HEK293 (cell line): Measurements from ENCODE around the gene PABPN1.

ENCODE experiments used
- CTCF ChIA-PET: fragments of 350-600 bp; formaldehyde crosslinking; extraction: SDS; loops from one replicate; lab custom pipeline; 2021; ENCODE audit warnings: antibody characterized with exemption; lab: Yijun Ruan, JAX
- POLR2A ChIA-PET: fragments of 300-600 bp; formaldehyde crosslinking; extraction: SDS; loops from one replicate; lab custom pipeline; 2020; ENCODE audit warnings: antibody characterized with exemption, inconsistent platforms; lab: Yijun Ruan, JAX
- H3K27ac ChIP-seq: fragments of 200-500 bp; sonication (Bioruptor generic); 2 replicates; pipeline ENCODE4 v1.5.1; 2014; ENCODE audit warnings: low read depth, low read length, control low read depth, inconsistent platforms; ENCODE audit errors: extremely low read depth
- H3K36me3 ChIP-seq, 2 experiments: fragments of 200-500 bp in 1 of 2; sonication (Bioruptor generic) in 1 of 2; 1 replicate in 1 of 2; 2 replicates in 1 of 2; pipeline ENCODE4 v1.5.1; 2014 to 2017; ENCODE audit warnings: inconsistent platforms in 2 of 2, low read length in 2 of 2; ENCODE audit not compliant: control insufficient read depth in 2 of 2, insufficient read depth in 1 of 2
- H3K4me1 ChIP-seq: fragments of 200-500 bp; sonication (Bioruptor generic); 2 replicates; pipeline ENCODE4 v1.5.1; 2014; ENCODE audit warnings: mild to moderate bottlenecking, low read length, inconsistent platforms; ENCODE audit not compliant: control insufficient read depth, insufficient read depth
- H3K4me3 ChIP-seq: 2 replicates; pipeline ENCODE4 v1.5.1; 2011; ENCODE audit warnings: low read depth, mild to moderate bottlenecking, control low read depth, low read length, moderate library complexity
- H3K9me3 ChIP-seq: fragments of 200-500 bp; sonication (Bioruptor generic); 2 replicates; pipeline ENCODE4 v1.5.1; 2014; ENCODE audit warnings: low read depth, low read length, inconsistent platforms; ENCODE audit not compliant: control insufficient read depth, insufficient read depth
- AEBP2 ChIP-seq: fragments of 450-650 bp; formaldehyde crosslinking; IDR thresholded peaks from 2 replicates; pipeline ENCODE4 v1.5.1; 2016; ENCODE audit warnings: missing biosample characterization, missing genetic modification characterization, borderline replicate concordance
- EGR2 ChIP-seq: fragments of 450-650 bp; formaldehyde crosslinking; IDR thresholded peaks from 2 replicates; pipeline ENCODE4 v1.5.1; 2016; ENCODE audit warnings: low read depth, missing biosample characterization, missing genetic modification characterization
- OVOL3 ChIP-seq: fragments of 450-650 bp; formaldehyde crosslinking; IDR thresholded peaks from 2 replicates; pipeline ENCODE4 v1.5.1; 2016; ENCODE audit warnings: missing biosample characterization, missing genetic modification characterization
- PRDM4 ChIP-seq: fragments of 450-650 bp; formaldehyde crosslinking; IDR thresholded peaks from 2 replicates; pipeline ENCODE4 v1.5.1; 2017; ENCODE audit warnings: missing biosample characterization, missing genetic modification characterization
- ZBTB7A ChIP-seq: fragments of 450-650 bp; formaldehyde crosslinking; IDR thresholded peaks from 2 replicates; pipeline ENCODE4 v1.5.1; 2016; ENCODE audit warnings: low read depth, missing biosample characterization, missing genetic modification characterization
- ZFP41 ChIP-seq: fragments of 450-650 bp; formaldehyde crosslinking; IDR thresholded peaks from 2 replicates; pipeline ENCODE4 v1.5.1; 2016; ENCODE audit warnings: missing biosample characterization, missing genetic modification characterization, borderline replicate concordance
- ZNF114 ChIP-seq: fragments of 450-650 bp; formaldehyde crosslinking; IDR thresholded peaks from 2 replicates; pipeline ENCODE4 v1.5.0; 2017; ENCODE audit warnings: missing biosample characterization, missing genetic modification characterization
- ZNF175 ChIP-seq: fragments of 450-650 bp; formaldehyde crosslinking; IDR thresholded peaks from 2 replicates; pipeline ENCODE4 v1.5.1; 2016; ENCODE audit warnings: missing biosample characterization, missing genetic modification characterization
- ZNF274 ChIP-seq, 2 experiments: fragments of 200-500 bp in 1 of 2; fragments of 450-650 bp in 1 of 2; sonication (Bioruptor generic) in 1 of 2; formaldehyde crosslinking in 1 of 2; IDR thresholded peaks; 2 replicates each; pipeline versions ENCODE4 v1.5.1 to v1.6.1; 2014 to 2016; ENCODE audit warnings: borderline replicate concordance in 1 of 2, inconsistent platforms in 1 of 2, low read length in 1 of 2, missing biosample characterization in 1 of 2, missing genetic modification characterization in 1 of 2
- ZNF280C ChIP-seq: fragments of 450-650 bp; formaldehyde crosslinking; IDR thresholded peaks from 2 replicates; pipeline ENCODE4 v1.5.1; 2016; ENCODE audit warnings: missing biosample characterization, missing genetic modification characterization
- ZNF433 ChIP-seq: fragments of 450-650 bp; formaldehyde crosslinking; IDR thresholded peaks from 2 replicates; pipeline ENCODE4 v1.5.1; 2016; ENCODE audit warnings: missing biosample characterization, missing genetic modification characterization, low read depth
- ZNF521 ChIP-seq: fragments of 450-650 bp; formaldehyde crosslinking; IDR thresholded peaks from 2 replicates; pipeline ENCODE4 v1.5.1; 2017; ENCODE audit warnings: missing biosample characterization, mild to moderate bottlenecking, missing genetic modification characterization
- ZNF843 ChIP-seq: fragments of 450-650 bp; formaldehyde crosslinking; IDR thresholded peaks from 2 replicates; pipeline ENCODE4 v1.5.1; 2016; ENCODE audit warnings: missing biosample characterization, missing genetic modification characterization
- ZSCAN23 ChIP-seq: fragments of 450-650 bp; formaldehyde crosslinking; IDR thresholded peaks from 2 replicates; pipeline ENCODE4 v1.5.1; 2016; ENCODE audit warnings: missing biosample characterization, missing genetic modification characterization
- TF ChIP-seq, protein P1 (sequence below): IDR thresholded peaks from 2 replicates; pipeline ENCODE4 v1.6.1; 2011; ENCODE audit warnings: mild to moderate bottlenecking, low read depth, low read length, borderline replicate concordance

PABPN1 gene

DNA sequence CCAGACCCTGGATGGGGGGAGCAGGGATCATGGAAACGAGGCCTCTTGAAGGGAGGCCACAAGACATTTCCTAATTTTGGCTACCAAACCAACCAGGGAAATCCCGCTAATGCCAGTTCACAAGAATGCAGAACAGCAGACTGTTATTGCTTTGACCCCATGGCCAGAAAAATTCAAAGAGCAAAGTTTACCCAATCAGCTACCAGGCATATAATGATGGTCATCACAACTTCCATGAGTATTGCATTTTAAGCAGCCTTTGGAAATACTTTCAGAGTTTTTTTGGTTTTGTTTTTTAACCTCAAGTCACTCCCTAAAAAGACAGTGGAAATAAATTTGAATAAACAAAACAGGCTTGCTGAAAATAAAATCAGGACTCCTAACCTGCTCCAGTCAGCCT, 51.3 kb downstream of the PABPN1 start, which contains the start of gene IL25:
Gene IL25 (plus strand): TSS at position 301 of the 400 bp plus-strand sequence.
- no peaks in the 10 kb centered on the region for H3K9me3 ChIP-seq
- no peak for TF ChIP-seq ZNF843
- TF ChIP-seq OVOL3 (tag by site-specific recombination) = no peak
- no peak for TF ChIP-seq ZNF433 (tag by site-specific recombination)
- no peak for TF ChIP-seq AEBP2
- H3K27ac ChIP-seq = no peak within 1 kb of the TSS
- POLR2A ChIA-PET = no interaction called here
- CTCF ChIA-PET = no interaction called here
- H3K36me3 ChIP-seq = no peaks in the 10 kb centered on the region
- H3K4me3 ChIP-seq = no peak within 1 kb of the TSS
- no peaks in the 10 kb centered on the region for H3K4me1 ChIP-seq

GRCh38 chr14:23373041-23373440, 51.8 kb downstream of the PABPN1 start:
- H3K36me3 ChIP-seq = no peaks in the 10 kb centered on the region
- POLR2A ChIA-PET = no interaction called here
- TF ChIP-seq ZFP41 (tag by site-specific recombination) = no peak
- TF ChIP-seq ZBTB7A = no peak
- TF ChIP-seq ZNF280C (tag by site-specific recombination) = no peak
- TF ChIP-seq ZSCAN23 (tag by site-specific recombination) = no peak
- TF ChIP-seq EGR2 (tag by site-specific recombination) = no peak
- TF ChIP-seq ZNF274 (IDR thresholded peaks at IDR 0.05; ENCODE audit: low read length) = no peak
- TF ChIP-seq ZNF274 (tag by site-specific recombination; IDR thresholded peaks at IDR 0.05; ENCODE audit: borderline replicate concordance) = no peak
- TF ChIP-seq, protein P1, sequence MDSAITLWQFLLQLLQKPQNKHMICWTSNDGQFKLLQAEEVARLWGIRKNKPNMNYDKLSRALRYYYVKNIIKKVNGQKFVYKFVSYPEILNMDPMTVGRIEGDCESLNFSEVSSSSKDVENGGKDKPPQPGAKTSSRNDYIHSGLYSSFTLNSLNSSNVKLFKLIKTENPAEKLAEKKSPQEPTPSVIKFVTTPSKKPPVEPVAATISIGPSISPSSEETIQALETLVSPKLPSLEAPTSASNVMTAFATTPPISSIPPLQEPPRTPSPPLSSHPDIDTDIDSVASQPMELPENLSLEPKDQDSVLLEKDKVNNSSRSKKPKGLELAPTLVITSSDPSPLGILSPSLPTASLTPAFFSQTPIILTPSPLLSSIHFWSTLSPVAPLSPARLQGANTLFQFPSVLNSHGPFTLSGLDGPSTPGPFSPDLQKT = no peak
- no peak for TF ChIP-seq ZNF521 (tag by site-specific recombination)
- no peak for TF ChIP-seq ZNF175 (tag by site-specific recombination)
- TF ChIP-seq PRDM4 (tag by site-specific recombination) = no peak
- no peak for TF ChIP-seq ZNF114 (tag by site-specific recombination)
- TF ChIP-seq, all 188 proteins: peak for 0
- Histone ChIP-seq H3K4me3 (no peak overlapping the region), H3K9me3 (no peaks in the 10 kb centered on the region), H3K4me1 (no peaks in the 10 kb centered on the region), H3K27ac (no peak overlapping the region)
- CTCF ChIA-PET = no interaction called here
